ENCODE measurements around the gene DNAAF1. TPM values are rescaled to one million over a fixed set of nuclear protein-coding genes. Genes with fewer than 3 reads are reported as not detected.

Gene DNAAF1
- polyA plus RNA-seq, 1 of the 3 experiments (the other 2 are of a cell fraction), result 0.35 TPM

DNA sequence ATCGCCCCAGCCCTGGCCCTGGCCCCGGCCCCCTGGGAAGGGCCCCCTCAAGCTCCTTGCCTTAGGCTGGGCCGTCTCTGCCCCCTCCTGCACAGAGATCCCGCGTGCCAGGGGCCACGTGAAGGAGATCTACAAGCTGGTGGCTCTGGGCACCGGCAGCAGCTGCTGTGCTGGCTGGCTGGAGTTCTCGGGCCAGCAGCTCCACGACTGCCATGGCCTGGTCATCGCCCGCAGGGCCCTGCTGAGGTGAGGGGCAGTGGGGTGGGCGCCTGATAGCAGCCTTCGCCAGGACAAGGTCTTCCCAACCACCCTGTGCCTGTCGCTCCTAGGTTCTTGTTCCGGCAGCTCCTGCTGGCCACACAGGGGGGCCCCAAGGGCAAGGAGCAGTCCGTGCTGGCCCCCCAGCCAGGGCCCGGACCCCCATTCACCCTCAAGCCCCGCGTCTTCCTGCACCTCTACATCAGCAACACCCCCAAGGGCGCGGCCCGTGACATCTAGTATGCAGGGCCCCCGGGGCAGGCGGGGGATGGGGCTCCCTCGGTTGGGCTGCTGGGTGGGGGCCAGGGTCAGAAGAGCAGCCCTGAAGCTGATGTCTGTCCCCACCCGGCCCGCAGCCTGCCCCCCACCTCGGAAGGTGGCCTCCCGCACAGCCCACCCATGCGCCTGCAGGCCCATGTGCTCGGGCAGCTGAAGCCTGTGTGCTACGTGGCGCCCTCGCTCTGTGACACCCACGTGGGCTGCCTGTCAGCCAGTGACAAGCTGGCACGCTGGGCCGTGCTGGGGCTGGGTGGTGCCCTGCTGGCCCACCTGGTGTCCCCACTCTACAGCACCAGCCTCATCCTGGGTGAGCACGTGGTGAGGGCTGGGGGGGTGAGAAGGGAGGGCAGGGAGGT, 50.3 kb downstream of the DNAAF1 start (continued):
- no peak for TF ChIP-seq EP300 (IDR thresholded peaks at IDR 0.05; ENCODE audit: borderline replicate concordance in 1 of 2, low read depth in 1 of 2, low read length in 1 of 2)
- TF ChIP-seq, protein P1, sequence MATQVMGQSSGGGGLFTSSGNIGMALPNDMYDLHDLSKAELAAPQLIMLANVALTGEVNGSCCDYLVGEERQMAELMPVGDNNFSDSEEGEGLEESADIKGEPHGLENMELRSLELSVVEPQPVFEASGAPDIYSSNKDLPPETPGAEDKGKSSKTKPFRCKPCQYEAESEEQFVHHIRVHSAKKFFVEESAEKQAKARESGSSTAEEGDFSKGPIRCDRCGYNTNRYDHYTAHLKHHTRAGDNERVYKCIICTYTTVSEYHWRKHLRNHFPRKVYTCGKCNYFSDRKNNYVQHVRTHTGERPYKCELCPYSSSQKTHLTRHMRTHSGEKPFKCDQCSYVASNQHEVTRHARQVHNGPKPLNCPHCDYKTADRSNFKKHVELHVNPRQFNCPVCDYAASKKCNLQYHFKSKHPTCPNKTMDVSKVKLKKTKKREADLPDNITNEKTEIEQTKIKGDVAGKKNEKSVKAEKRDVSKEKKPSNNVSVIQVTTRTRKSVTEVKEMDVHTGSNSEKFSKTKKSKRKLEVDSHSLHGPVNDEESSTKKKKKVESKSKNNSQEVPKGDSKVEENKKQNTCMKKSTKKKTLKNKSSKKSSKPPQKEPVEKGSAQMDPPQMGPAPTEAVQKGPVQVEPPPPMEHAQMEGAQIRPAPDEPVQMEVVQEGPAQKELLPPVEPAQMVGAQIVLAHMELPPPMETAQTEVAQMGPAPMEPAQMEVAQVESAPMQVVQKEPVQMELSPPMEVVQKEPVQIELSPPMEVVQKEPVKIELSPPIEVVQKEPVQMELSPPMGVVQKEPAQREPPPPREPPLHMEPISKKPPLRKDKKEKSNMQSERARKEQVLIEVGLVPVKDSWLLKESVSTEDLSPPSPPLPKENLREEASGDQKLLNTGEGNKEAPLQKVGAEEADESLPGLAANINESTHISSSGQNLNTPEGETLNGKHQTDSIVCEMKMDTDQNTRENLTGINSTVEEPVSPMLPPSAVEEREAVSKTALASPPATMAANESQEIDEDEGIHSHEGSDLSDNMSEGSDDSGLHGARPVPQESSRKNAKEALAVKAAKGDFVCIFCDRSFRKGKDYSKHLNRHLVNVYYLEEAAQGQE (IDR thresholded peaks at IDR 0.05; ENCODE audit: low read depth, low read length), result no peak
- no peak for TF ChIP-seq ELF1 (IDR thresholded peaks at IDR 0.05)
- no peak for TF ChIP-seq CHD2 (IDR thresholded peaks at IDR 0.05; ENCODE audit: low read length, partially characterized antibody)
- TF ChIP-seq NRF1 (IDR thresholded peaks at IDR 0.05; ENCODE audit: low read depth, low read length), result no peak
- TF ChIP-seq GATA2 (CRISPR knock-in tag; IDR thresholded peaks at IDR 0.05), result no peak
- TF ChIP-seq TAF1 (IDR thresholded peaks at IDR 0.05; ENCODE audit: borderline replicate concordance, low read depth, low read length), result no peak

DNA sequence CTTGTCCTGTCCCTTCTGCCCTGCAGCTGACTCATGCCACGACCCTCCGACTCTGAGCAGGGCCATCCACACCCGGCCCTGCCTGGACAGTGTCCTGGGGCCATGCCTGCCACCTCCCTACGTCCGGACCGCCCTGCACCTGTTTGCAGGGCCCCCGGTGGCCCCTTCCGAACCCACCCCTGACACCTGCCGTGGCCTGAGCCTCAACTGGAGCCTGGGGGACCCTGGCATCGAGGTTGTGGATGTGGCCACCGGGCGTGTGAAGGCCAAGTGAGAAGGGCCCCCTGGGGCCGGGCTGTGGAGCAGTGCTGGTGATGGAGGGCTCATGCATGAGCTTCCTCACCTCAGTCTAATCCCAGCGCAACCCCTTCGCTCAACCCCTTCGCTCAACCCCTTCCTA, 51.0 kb downstream of the DNAAF1 start:
- H3K36me3 ChIP-seq (replicated peaks in 1 of 2; ENCODE audit: control insufficient read depth in 1 of 2, insufficient read depth in 2 of 2, low read length in 1 of 2), result no peaks in the 10 kb centered on the region
- H3K9ac ChIP-seq, result no peak overlapping the region
- no peak overlapping the region for H3K4me2 ChIP-seq
- H3K79me2 ChIP-seq (ENCODE audit: insufficient read depth), result no peaks in the 10 kb centered on the region
- no peaks in the 10 kb centered on the region for H4K20me1 ChIP-seq (ENCODE audit: insufficient read depth)
- no peaks in the 10 kb centered on the region for H3K4me1 ChIP-seq (ENCODE audit: control insufficient read depth in 1 of 2, insufficient read depth in 2 of 2, low read depth in 1 of 2, low read length in 1 of 2)
- no peak overlapping the region for H3K4me3 ChIP-seq (ENCODE audit: low read depth in 2 of 2, low read length in 1 of 2)
- no peak overlapping the region for H2AFZ ChIP-seq (ENCODE audit: low read depth)
- no peak overlapping the region for H3K27ac ChIP-seq (ENCODE audit: low read depth in 2 of 2, low read length in 1 of 2)
- no peak for TF ChIP-seq TAF1 (IDR thresholded peaks at IDR 0.05; ENCODE audit: borderline replicate concordance, low read depth, low read length)
- no peak for TF ChIP-seq POLR2AphosphoS5 (IDR thresholded peaks at IDR 0.05; ENCODE audit: low read depth, low read length)
- no peak for TF ChIP-seq FOSL2 (IDR thresholded peaks at IDR 0.05; ENCODE audit: borderline replicate concordance, low read depth)
- TF ChIP-seq FOXJ3 (CRISPR knock-in tag; IDR thresholded peaks at IDR 0.05), result no peak
- TF ChIP-seq, protein P2, sequence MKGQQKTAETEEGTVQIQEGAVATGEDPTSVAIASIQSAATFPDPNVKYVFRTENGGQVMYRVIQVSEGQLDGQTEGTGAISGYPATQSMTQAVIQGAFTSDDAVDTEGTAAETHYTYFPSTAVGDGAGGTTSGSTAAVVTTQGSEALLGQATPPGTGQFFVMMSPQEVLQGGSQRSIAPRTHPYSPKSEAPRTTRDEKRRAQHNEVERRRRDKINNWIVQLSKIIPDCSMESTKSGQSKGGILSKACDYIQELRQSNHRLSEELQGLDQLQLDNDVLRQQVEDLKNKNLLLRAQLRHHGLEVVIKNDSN (IDR thresholded peaks at IDR 0.05; ENCODE audit: borderline replicate concordance, low read depth), result no peak
- no peak for TF ChIP-seq NFIC (IDR thresholded peaks at IDR 0.05; ENCODE audit: borderline replicate concordance)
- TF ChIP-seq ELF1 (IDR thresholded peaks at IDR 0.05), result no peak
- TF ChIP-seq JUND (IDR thresholded peaks at IDR 0.05), result no peak
- no peak for TF ChIP-seq TCF12 (IDR thresholded peaks at IDR 0.05)
- no peak for TF ChIP-seq SMC3 (IDR thresholded peaks at IDR 0.05; ENCODE audit: low read depth, low read length)
- TF ChIP-seq, protein P3, sequence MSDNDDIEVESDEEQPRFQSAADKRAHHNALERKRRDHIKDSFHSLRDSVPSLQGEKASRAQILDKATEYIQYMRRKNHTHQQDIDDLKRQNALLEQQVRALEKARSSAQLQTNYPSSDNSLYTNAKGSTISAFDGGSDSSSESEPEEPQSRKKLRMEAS (IDR thresholded peaks at IDR 0.05; ENCODE audit: low read depth), result no peak
- TF ChIP-seq, protein P4, sequence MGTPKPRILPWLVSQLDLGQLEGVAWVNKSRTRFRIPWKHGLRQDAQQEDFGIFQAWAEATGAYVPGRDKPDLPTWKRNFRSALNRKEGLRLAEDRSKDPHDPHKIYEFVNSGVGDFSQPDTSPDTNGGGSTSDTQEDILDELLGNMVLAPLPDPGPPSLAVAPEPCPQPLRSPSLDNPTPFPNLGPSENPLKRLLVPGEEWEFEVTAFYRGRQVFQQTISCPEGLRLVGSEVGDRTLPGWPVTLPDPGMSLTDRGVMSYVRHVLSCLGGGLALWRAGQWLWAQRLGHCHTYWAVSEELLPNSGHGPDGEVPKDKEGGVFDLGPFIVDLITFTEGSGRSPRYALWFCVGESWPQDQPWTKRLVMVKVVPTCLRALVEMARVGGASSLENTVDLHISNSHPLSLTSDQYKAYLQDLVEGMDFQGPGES (IDR thresholded peaks at IDR 0.05; ENCODE audit: low read depth, low read length), result no peak
- TF ChIP-seq SIN3A (IDR thresholded peaks at IDR 0.05; ENCODE audit: borderline replicate concordance, low read depth, low read length), result no peak
- CTCF ChIA-PET, result interaction anchor here (0.8 to 4.2 kb wide), 4 partner anchors 9 to 28 kb away, joined by 3 to 24 read pairs (median 4); partner anchors contain the start of gene TAF1C
- WGBS (ENCODE audit: low lambda C conversion rate), result 100% methylated on average over 3 of the region's 16 CpGs
- POLR2A ChIA-PET, result no interaction called here
- no peaks in the 10 kb centered on the region for H3F3A ChIP-seq (replicated peaks; ENCODE audit: insufficient read depth)
- no peaks in the 10 kb centered on the region for H3K9me2 ChIP-seq
- no peak for DNase-seq
- H3K9me3 ChIP-seq, result no peaks in the 10 kb centered on the region
- H3K27me3 ChIP-seq (ENCODE audit: insufficient read depth), result no peaks in the 10 kb centered on the region
